H1 (cell line): ENCODE data around the gene DPF3. TPM values are rescaled to one million over a fixed set of nuclear protein-coding genes. Genes with fewer than 3 reads are reported as not detected.

Experiments
- CTCF ChIA-PET: fragments of 300-600 bp; sonication (Branson Sonifier 250); formaldehyde crosslinking; loops from one replicate; lab custom pipeline; 2021; ENCODE audit not compliant: partially characterized antibody; lab: Charles Lee
- POLR2A ChIA-PET: fragments of 300-600 bp; sonication (Branson Sonifier 250); formaldehyde crosslinking; loops from one replicate; lab custom pipeline; 2021; ENCODE audit warnings: inconsistent platforms; ENCODE audit not compliant: partially characterized antibody; lab: Charles Lee
- DNase-seq, 2 experiments: peaks; one replicate each; pipeline versions ENCODE4 v3.0.0 to v3.0.0-alpha.2; 2010 to 2022; ENCODE audit warnings: low spot score in 2 of 2, low read depth in 1 of 2, mixed read lengths in 1 of 2
- FAIRE-seq: peaks from 2 replicates; lab custom pipeline; 2011; peaks lifted over from hg19 to GRCh38; lab: Jason Lieb, UNC
- H2AFZ ChIP-seq: 2 replicates; pipeline ENCODE4 v1.8.1; 2012; ENCODE audit warnings: low read length, inconsistent platforms
- H2AK5ac ChIP-seq: 2 replicates; pipeline ENCODE4 v1.6.1; 2013; ENCODE audit warnings: low read depth, low read length
- H2BK120ac ChIP-seq: replicated peaks from 2 replicates; pipeline ENCODE3; 2013; ENCODE audit warnings: low read depth, low read length, inconsistent platforms
- H2BK12ac ChIP-seq: 2 replicates; pipeline ENCODE4 v1.6.1; 2013; ENCODE audit warnings: low read depth, low read length
- H2BK15ac ChIP-seq: 2 replicates; pipeline ENCODE4 v1.6.1; 2013; ENCODE audit warnings: low read length
- H2BK20ac ChIP-seq: 2 replicates; pipeline ENCODE4 v1.6.1; 2013; ENCODE audit warnings: low read length
- H2BK5ac ChIP-seq: 2 replicates; pipeline ENCODE4 v1.6.1; 2013; ENCODE audit warnings: low read depth, low read length
- H3K14ac ChIP-seq: 2 replicates; pipeline ENCODE4 v1.6.1; 2013; ENCODE audit warnings: inconsistent platforms; ENCODE audit not compliant: insufficient read length
- H3K18ac ChIP-seq: 2 replicates; pipeline ENCODE4 v1.6.1; 2013; ENCODE audit warnings: low read length; ENCODE audit errors: extremely low read depth
- H3K23ac ChIP-seq: 2 replicates; pipeline ENCODE4 v1.6.1; 2013; ENCODE audit warnings: inconsistent platforms; ENCODE audit not compliant: insufficient read length
- H3K23me2 ChIP-seq: 2 replicates; pipeline ENCODE4 v1.6.1; 2013; ENCODE audit warnings: low read depth, low read length
- H3K27ac ChIP-seq: 2 replicates; pipeline ENCODE4 v1.6.1; 2011; ENCODE audit warnings: low read depth, low read length, inconsistent platforms
- H3K27me3 ChIP-seq, 4 experiments: replicated peaks in 1 of 4; 1 replicate in 1 of 4; 2 replicates in 3 of 4; pipeline versions ENCODE4 v1.6.1 to v1.8.1; 2011 to 2013; ENCODE audit warnings: low read length in 3 of 4, mild to moderate bottlenecking in 3 of 4, inconsistent platforms in 2 of 4, mixed read lengths in 2 of 4, moderate library complexity in 1 of 4; ENCODE audit not compliant: control insufficient read depth in 3 of 4, insufficient read depth in 3 of 4; ENCODE audit errors: extremely low read depth in 1 of 4
- H3K36me3 ChIP-seq, 4 experiments: 2 replicates each; pipeline versions ENCODE4 v1.6.1 to v1.8.1; 2011 to 2013; ENCODE audit warnings: mild to moderate bottlenecking in 4 of 4, low read length in 3 of 4, moderate library complexity in 2 of 4, control low read depth in 1 of 4, inconsistent platforms in 1 of 4; ENCODE audit not compliant: insufficient read depth in 4 of 4, control insufficient read depth in 2 of 4
- H3K4ac ChIP-seq: replicated peaks from 2 replicates; pipeline ENCODE3; 2013; ENCODE audit warnings: low read length, low read depth, mixed read lengths, inconsistent platforms; ENCODE audit not compliant: insufficient read length
- H3K4me1 ChIP-seq, 4 experiments: replicated peaks in 1 of 4; 1 replicate in 1 of 4; 2 replicates in 3 of 4; pipeline versions ENCODE4 v1.6.1 to v1.8.1; 2011 to 2013; ENCODE audit warnings: low read length in 3 of 4, inconsistent platforms in 2 of 4, mixed read lengths in 1 of 4; ENCODE audit not compliant: insufficient read depth in 4 of 4, control insufficient read depth in 3 of 4
- H3K4me2 ChIP-seq, 2 experiments: 2 replicates each; pipeline versions ENCODE4 v1.6.1 to v1.8.1; 2011 to 2013; ENCODE audit warnings: low read depth in 2 of 2, low read length in 2 of 2, control low read depth in 1 of 2, inconsistent platforms in 1 of 2, mild to moderate bottlenecking in 1 of 2; ENCODE audit not compliant: insufficient read depth in 1 of 2
- H3K4me3 ChIP-seq, 4 experiments: fragments of 200-600, 300-600 bp in 1 of 4; sonication (generic), shearing (Covaris generic), sonication (Bioruptor Twin) in 1 of 4; 2 replicates each; pipeline versions ENCODE4 v1.5.1 to v1.8.1; 2011 to 2016; ENCODE audit warnings: low read length in 4 of 4, low read depth in 3 of 4, control low read depth in 2 of 4, inconsistent platforms in 2 of 4, mild to moderate bottlenecking in 2 of 4, mixed read lengths in 1 of 4, moderate library complexity in 1 of 4; ENCODE audit not compliant: insufficient read depth in 2 of 4; ENCODE audit errors: extremely low read depth in 1 of 4
- H3K56ac ChIP-seq: replicated peaks from 2 replicates; pipeline ENCODE3; 2013; ENCODE audit warnings: low read depth, mild to moderate bottlenecking, mixed read lengths, low read length, inconsistent platforms; ENCODE audit not compliant: insufficient read length
- H3K79me1 ChIP-seq: 2 replicates; pipeline ENCODE4 v1.6.1; 2013; ENCODE audit warnings: low read depth, low read length, control low read depth
- H3K79me2 ChIP-seq, 2 experiments: 2 replicates each; pipeline versions ENCODE4 v1.6.1 to v1.8.1; 2012 to 2013; ENCODE audit warnings: low read length in 2 of 2, mild to moderate bottlenecking in 2 of 2, inconsistent platforms in 1 of 2; ENCODE audit not compliant: insufficient read depth in 2 of 2, control insufficient read depth in 1 of 2
- H3K9ac ChIP-seq, 4 experiments: replicated peaks in 1 of 4; 1 replicate in 1 of 4; 2 replicates in 3 of 4; pipeline versions ENCODE4 v1.6.1 to v1.8.1; 2011 to 2013; ENCODE audit warnings: low read depth in 3 of 4, low read length in 3 of 4, control low read depth in 2 of 4, mild to moderate bottlenecking in 2 of 4, moderate library complexity in 2 of 4, inconsistent platforms in 1 of 4; ENCODE audit errors: extremely low read depth in 1 of 4
- H3K9me3 ChIP-seq, 2 experiments: 2 replicates each; pipeline versions ENCODE4 v1.6.1 to v1.8.1; 2012 to 2013; ENCODE audit warnings: mild to moderate bottlenecking in 2 of 2, moderate library complexity in 2 of 2, control low read depth in 1 of 2, inconsistent platforms in 1 of 2, low read depth in 1 of 2, low read length in 1 of 2, mixed read lengths in 1 of 2; ENCODE audit not compliant: insufficient read depth in 2 of 2
- H4K20me1 ChIP-seq, 2 experiments: replicated peaks in 1 of 2; 2 replicates each; pipeline versions ENCODE3 to v1.8.1; 2011 to 2013; ENCODE audit warnings: inconsistent platforms in 2 of 2, low read length in 2 of 2, mild to moderate bottlenecking in 1 of 2; ENCODE audit not compliant: insufficient read depth in 2 of 2, control insufficient read depth in 1 of 2
- H4K5ac ChIP-seq: 2 replicates; pipeline ENCODE4 v1.6.1; 2013; ENCODE audit warnings: low read length, low read depth, mixed read lengths, inconsistent platforms; ENCODE audit not compliant: insufficient read length
- H4K8ac ChIP-seq: 2 replicates; pipeline ENCODE4 v1.8.0; 2013; ENCODE audit warnings: mild to moderate bottlenecking, moderate library complexity, low read length, inconsistent platforms; ENCODE audit not compliant: insufficient read depth; ENCODE audit errors: extremely low read depth
- H4K91ac ChIP-seq: replicated peaks from 2 replicates; pipeline ENCODE3; 2013; ENCODE audit warnings: low read length, mixed read lengths, inconsistent platforms; ENCODE audit not compliant: insufficient read length
- ATF2 ChIP-seq: IDR thresholded peaks from 2 replicates; pipeline ENCODE4 v1.6.1; 2012; ENCODE audit warnings: low read length, inconsistent platforms
- CBX5 ChIP-seq: fragments of 300-800, 300-1000 bp; sonication (generic); IDR thresholded peaks from 2 replicates; pipeline ENCODE4 v1.7.1; 2016; ENCODE audit warnings: antibody characterized with exemption, low read length, low read depth
- E2F6 ChIP-seq: IDR thresholded peaks from 2 replicates; pipeline ENCODE4 v1.6.1; 2012; ENCODE audit warnings: inconsistent platforms
- EGR1 ChIP-seq: IDR thresholded peaks from 2 replicates; pipeline ENCODE4 v1.6.1; 2011; ENCODE audit warnings: low read depth, low read length, borderline replicate concordance
- HDAC2 ChIP-seq, 2 experiments: fragments of 300-600 bp in 1 of 2; sonication (generic) in 1 of 2; IDR thresholded peaks; 2 replicates each; pipeline ENCODE4 v1.6.1; 2011 to 2012; ENCODE audit warnings: low read depth in 2 of 2, low read length in 2 of 2, mild to moderate bottlenecking in 2 of 2, moderate library complexity in 2 of 2, borderline replicate concordance in 1 of 2, inconsistent platforms in 1 of 2
- JUND ChIP-seq: IDR thresholded peaks from 2 replicates; pipeline ENCODE4 v1.6.1; 2011; ENCODE audit warnings: mild to moderate bottlenecking, improper control_type of control experiment, low read length
- RBBP5 ChIP-seq: IDR thresholded peaks from 2 replicates; pipeline ENCODE4 v1.7.1; 2012; ENCODE audit warnings: low read depth, mild to moderate bottlenecking, inconsistent platforms, low read length, moderate library complexity, borderline replicate concordance
- SP2 ChIP-seq: IDR thresholded peaks from 2 replicates; pipeline ENCODE4 v1.6.1; 2012; ENCODE audit warnings: mild to moderate bottlenecking, low read length, inconsistent platforms
- TAF7 ChIP-seq: optimal IDR thresholded peaks from 2 replicates; pipeline ENCODE3; 2011; ENCODE audit warnings: low read depth, mild to moderate bottlenecking, inconsistent platforms, low read length, moderate library complexity, borderline replicate concordance
- TBP ChIP-seq: IDR thresholded peaks from 2 replicates; pipeline ENCODE4 v1.6.1; 2011; ENCODE audit warnings: low read depth, low read length, improper control_type of control experiment
- TEAD4 ChIP-seq: IDR thresholded peaks from 2 replicates; pipeline ENCODE4 v1.6.1; 2012; ENCODE audit warnings: low read depth, low read length, inconsistent platforms, mixed read lengths
- WGBS, 2 experiments: shearing (Covaris generic) in 1 of 2; methylation state at CpG; one replicate each; pipeline versions ENCODE4 v1.1.6 to v1.1.7; 2013 to 2015; ENCODE audit warnings: low lambda C conversion rate in 2 of 2, mixed read lengths in 2 of 2, inconsistent platforms in 1 of 2, low coverage in 1 of 2, missing lambda C conversion rate in 1 of 2; ENCODE audit not compliant: insufficient replicate concordance in 2 of 2, insufficient coverage in 1 of 2, insufficient read length in 1 of 2; ENCODE audit errors: extremely low coverage in 1 of 2, missing lambda C conversion rate in 1 of 2; 5-methylcytosine and 5-hydroxymethylcytosine counted together
- polyA plus RNA-seq, 7 experiments: library from polyadenylated mRNA; depleted of rRNA in 3 of 7; stranded (reverse) in 5 of 7; unstranded in 2 of 7; fragments of >200 nt in 5 of 7; fragments of 200-250 nt in 2 of 7; gene quantifications; 1 replicate in 5 of 7; 2 replicates in 1 of 7; 4 replicates in 1 of 7; pipeline versions ENCODE4 v1.2.1 to v1.2.3, GENCODE V29; 2011 to 2013; ENCODE audit warnings: missing spikeins in 2 of 7, mixed read lengths in 2 of 7
- total RNA-seq: library from RNA; stranded (reverse); fragmentation: NEBNext Ultra II Directional; extraction: Animal tissue kit (Norgen Biotek cat#: 25700); gene quantifications from 2 replicates; pipeline ENCODE4 v1.2.1, GENCODE V29; 2021

Gene DPF3
- total and polyA plus RNA-seq, 2 of the 8 experiments (the other 6 are each of a cell fraction or from before 2014, with no cell fraction given), result 0.19 TPM; not detected in 1

- Histone ChIP-seq H3K4ac (no peak overlapping the region), H3K23ac (no peak overlapping the region), H3K18ac (no peak overlapping the region), H3K4me2 (no peak overlapping the region), H4K91ac (no peak overlapping the region), H2AFZ (no peak overlapping the region), H4K20me1 (peaks cover 0 to 2% of the 10 kb centered on the region in 2 experiments), H3K27me3 (no peaks in the 10 kb centered on the region; a peak in 1 of 7 replicates), H3K36me3 (no peaks in the 10 kb centered on the region), H3K14ac (no peak overlapping the region), H3K9ac (no peak overlapping the region), H3K79me1 (no peaks in the 10 kb centered on the region), H2BK12ac (no peak overlapping the region), H3K79me2 (no peaks in the 10 kb centered on the region), H2AK5ac (no peak overlapping the region), H3K27ac (no peak overlapping the region), H4K8ac (no peak overlapping the region), H2BK5ac (no peak overlapping the region), H3K4me1 (no peaks in the 10 kb centered on the region), H3K4me3 (no peak overlapping the region), H2BK15ac (no peak overlapping the region), H3K23me2 (no peaks in the 10 kb centered on the region), H2BK120ac (no peak overlapping the region), H3K56ac (no peak overlapping the region), H2BK20ac (no peak overlapping the region), H4K5ac (no peak overlapping the region), H3K9me3 (peaks cover 7 to 9% of the 10 kb centered on the region in 2 experiments; a peak in 2 of 4 replicates)
- WGBS, 2 experiments, result 92% methylated on average over 1 of the region's 1 CpG; no CpG with 5 or more reads in 1 of the 2 experiments
- DNase-seq (no peak), FAIRE-seq (no peak)
- ChIA-PET CTCF (interaction anchor here (0.6 to 3.2 kb wide), 7 partner anchors 10 to 243 kb away, joined by 3 to 33 read pairs (median 6); partner anchors contain the start of gene DPF3), POLR2A (interaction anchor here (1.0 kb wide), 1 partner anchor 199 kb away, joined by 3 read pairs; no protein-coding TSS in a partner anchor)
- TF ChIP-seq JUND (no peak), HDAC2 (IDR thresholded peaks at IDR 0.05; ENCODE audit: borderline replicate concordance in 1 of 2, low read depth in 2 of 2, low read length in 2 of 2) (no peak), CBX5 (no peak), TBP (no peak), EGR1 (no peak), E2F6 (no peak), ATF2 (no peak), SP2 (no peak), TEAD4 (no peak), TAF7 (no peak), RBBP5 (no peak)
Measured at GRCh38 chr14:72756967-72757366, 136.9 kb downstream of the DPF3 start.
